GM23248 (cell line): ENCODE measurements around the gene ERCC2.

Experiments used
- EZH2 ChIP-seq: fragments of 200-600 bp; sonication (generic); IDR thresholded peaks from 2 replicates; pipeline ENCODE4 v1.6.1; 2018; ENCODE audit warnings: antibody characterized with exemption, mild to moderate bottlenecking; ENCODE audit not compliant: insufficient read depth, poor library complexity, severe bottlenecking
- EZH2phosphoT487 ChIP-seq: fragments of 200-600 bp; sonication (generic); IDR thresholded peaks from 2 replicates; pipeline ENCODE4 v1.6.1; 2018; ENCODE audit warnings: antibody characterized with exemption, moderate library complexity, mild to moderate bottlenecking, low read depth; ENCODE audit not compliant: insufficient read depth

- TF ChIP-seq EZH2 (no peak), EZH2phosphoT487 (no peak)
Measured at GRCh38 chr19:45418802-45419201, 48.4 kb upstream of the ERCC2 start.
